OCI-LY7 (cell line): Measurements from ENCODE around the gene IL17RA.

Source experiments
- CTCF ChIP-seq: fragments of 200-600 bp; sonication (generic); conservative IDR thresholded peaks from 2 replicates; pipeline ENCODE4 v1.5.1; 2014; ENCODE audit warnings: mild to moderate bottlenecking, antibody characterized with exemption, low read length, moderate library complexity, mixed read lengths
- EZH2phosphoT487 ChIP-seq: fragments of 200-600 bp; sonication (generic); IDR thresholded peaks from 2 replicates; pipeline ENCODE4 v1.6.1; 2018; ENCODE audit warnings: low read depth, borderline replicate concordance, mild to moderate bottlenecking, mixed run types, antibody characterized with exemption, low read length, moderate library complexity, mixed read lengths

GRCh38 chr22:17130199-17130598 is 45.4 kb downstream of the IL17RA start:
- TF ChIP-seq CTCF (no peak), EZH2phosphoT487 (no peak)
